ENCODE results near the gene HSPA4. TPM values are rescaled to one million over a fixed set of nuclear protein-coding genes. Genes with fewer than 3 reads are reported as not detected.

The HSPA4 gene
- total and polyA plus RNA-seq, 2 of the 13 experiments (the other 11 are each of a cell fraction or from before 2014, with no cell fraction given): 36.6 to 231 TPM

DNA sequence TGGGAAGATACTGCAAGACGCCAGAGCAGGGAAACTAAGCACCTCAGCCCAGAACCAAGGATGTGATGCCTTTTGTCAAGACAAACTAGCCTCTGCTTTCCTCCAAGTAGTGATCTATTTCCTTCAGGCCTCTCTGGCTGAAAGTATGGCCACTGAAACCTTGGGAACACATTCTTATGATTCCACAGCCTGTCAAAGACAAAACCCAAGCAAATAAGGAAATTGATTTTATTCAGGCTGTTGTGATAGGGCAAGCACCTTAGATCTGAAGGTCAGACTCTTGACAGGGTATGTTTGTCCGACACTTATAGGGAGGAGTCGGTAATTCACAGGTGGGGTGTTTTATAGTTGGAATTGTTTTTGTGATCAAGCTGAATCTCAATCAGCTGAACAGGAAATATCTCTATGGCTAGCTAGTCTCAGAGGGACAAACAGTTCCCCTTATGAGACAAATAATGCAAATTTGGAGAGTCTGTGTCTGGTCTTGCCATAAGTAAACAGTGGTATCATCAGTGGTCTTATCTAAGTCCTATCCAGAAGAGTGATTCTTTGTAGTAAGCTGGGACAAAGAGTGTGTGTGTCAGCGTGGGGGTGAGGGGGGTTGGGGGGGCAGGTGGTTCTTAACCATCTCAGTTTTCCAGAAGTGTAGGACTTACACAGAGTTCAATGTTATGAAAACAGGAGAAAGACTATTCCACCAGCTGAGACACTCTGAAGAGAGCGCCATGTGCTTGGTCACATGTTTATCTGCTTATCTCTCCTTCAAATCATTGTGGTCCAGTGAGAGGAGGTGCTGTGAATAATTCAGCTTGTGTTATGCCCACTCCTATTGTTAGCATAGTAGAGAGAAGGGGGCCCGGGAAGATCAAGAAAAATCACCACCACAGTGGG, 18.7 kb upstream of the HSPA4 start (continued):
- TF ChIP-seq, protein P1, sequence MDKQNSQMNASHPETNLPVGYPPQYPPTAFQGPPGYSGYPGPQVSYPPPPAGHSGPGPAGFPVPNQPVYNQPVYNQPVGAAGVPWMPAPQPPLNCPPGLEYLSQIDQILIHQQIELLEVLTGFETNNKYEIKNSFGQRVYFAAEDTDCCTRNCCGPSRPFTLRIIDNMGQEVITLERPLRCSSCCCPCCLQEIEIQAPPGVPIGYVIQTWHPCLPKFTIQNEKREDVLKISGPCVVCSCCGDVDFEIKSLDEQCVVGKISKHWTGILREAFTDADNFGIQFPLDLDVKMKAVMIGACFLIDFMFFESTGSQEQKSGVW (CRISPR knock-in tag; IDR thresholded peaks at IDR 0.05; ENCODE audit: borderline replicate concordance): no peak
- TF ChIP-seq, protein P2, sequence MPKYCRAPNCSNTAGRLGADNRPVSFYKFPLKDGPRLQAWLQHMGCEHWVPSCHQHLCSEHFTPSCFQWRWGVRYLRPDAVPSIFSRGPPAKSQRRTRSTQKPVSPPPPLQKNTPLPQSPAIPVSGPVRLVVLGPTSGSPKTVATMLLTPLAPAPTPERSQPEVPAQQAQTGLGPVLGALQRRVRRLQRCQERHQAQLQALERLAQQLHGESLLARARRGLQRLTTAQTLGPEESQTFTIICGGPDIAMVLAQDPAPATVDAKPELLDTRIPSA (CRISPR knock-in tag; IDR thresholded peaks at IDR 0.05; ENCODE audit: borderline replicate concordance): no peak
- no peak for TF ChIP-seq ZNF251 (CRISPR knock-in tag; IDR thresholded peaks at IDR 0.05)
- no peak for TF ChIP-seq ZNF205 (CRISPR knock-in tag; IDR thresholded peaks at IDR 0.05)
- TF ChIP-seq ZNF292 (CRISPR knock-in tag; IDR thresholded peaks at IDR 0.05; ENCODE audit: borderline replicate concordance, low read depth): no peak
- TF ChIP-seq YY1 (IDR thresholded peaks at IDR 0.05; ENCODE audit: insufficient read depth, insufficient replicate concordance, low read depth, low read length): no peak
- no peak for TF ChIP-seq SOX6 (IDR thresholded peaks at IDR 0.05)
- TF ChIP-seq SOX6 (CRISPR knock-in tag; IDR thresholded peaks at IDR 0.05): peak; percentile 57
- TF ChIP-seq, protein P3, sequence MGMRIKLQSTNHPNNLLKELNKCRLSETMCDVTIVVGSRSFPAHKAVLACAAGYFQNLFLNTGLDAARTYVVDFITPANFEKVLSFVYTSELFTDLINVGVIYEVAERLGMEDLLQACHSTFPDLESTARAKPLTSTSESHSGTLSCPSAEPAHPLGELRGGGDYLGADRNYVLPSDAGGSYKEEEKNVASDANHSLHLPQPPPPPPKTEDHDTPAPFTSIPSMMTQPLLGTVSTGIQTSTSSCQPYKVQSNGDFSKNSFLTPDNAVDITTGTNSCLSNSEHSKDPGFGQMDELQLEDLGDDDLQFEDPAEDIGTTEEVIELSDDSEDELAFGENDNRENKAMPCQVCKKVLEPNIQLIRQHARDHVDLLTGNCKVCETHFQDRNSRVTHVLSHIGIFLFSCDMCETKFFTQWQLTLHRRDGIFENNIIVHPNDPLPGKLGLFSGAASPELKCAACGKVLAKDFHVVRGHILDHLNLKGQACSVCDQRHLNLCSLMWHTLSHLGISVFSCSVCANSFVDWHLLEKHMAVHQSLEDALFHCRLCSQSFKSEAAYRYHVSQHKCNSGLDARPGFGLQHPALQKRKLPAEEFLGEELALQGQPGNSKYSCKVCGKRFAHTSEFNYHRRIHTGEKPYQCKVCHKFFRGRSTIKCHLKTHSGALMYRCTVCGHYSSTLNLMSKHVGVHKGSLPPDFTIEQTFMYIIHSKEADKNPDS (CRISPR knock-in tag; IDR thresholded peaks at IDR 0.05): no peak
- no peak for TF ChIP-seq ZNF598 (CRISPR knock-in tag; IDR thresholded peaks at IDR 0.05; ENCODE audit: borderline replicate concordance)
- TF ChIP-seq, protein P4, sequence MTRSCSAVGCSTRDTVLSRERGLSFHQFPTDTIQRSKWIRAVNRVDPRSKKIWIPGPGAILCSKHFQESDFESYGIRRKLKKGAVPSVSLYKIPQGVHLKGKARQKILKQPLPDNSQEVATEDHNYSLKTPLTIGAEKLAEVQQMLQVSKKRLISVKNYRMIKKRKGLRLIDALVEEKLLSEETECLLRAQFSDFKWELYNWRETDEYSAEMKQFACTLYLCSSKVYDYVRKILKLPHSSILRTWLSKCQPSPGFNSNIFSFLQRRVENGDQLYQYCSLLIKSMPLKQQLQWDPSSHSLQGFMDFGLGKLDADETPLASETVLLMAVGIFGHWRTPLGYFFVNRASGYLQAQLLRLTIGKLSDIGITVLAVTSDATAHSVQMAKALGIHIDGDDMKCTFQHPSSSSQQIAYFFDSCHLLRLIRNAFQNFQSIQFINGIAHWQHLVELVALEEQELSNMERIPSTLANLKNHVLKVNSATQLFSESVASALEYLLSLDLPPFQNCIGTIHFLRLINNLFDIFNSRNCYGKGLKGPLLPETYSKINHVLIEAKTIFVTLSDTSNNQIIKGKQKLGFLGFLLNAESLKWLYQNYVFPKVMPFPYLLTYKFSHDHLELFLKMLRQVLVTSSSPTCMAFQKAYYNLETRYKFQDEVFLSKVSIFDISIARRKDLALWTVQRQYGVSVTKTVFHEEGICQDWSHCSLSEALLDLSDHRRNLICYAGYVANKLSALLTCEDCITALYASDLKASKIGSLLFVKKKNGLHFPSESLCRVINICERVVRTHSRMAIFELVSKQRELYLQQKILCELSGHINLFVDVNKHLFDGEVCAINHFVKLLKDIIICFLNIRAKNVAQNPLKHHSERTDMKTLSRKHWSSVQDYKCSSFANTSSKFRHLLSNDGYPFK (CRISPR knock-in tag; IDR thresholded peaks at IDR 0.05; ENCODE audit: borderline replicate concordance): no peak
- TF ChIP-seq EEA1 (CRISPR knock-in tag; IDR thresholded peaks at IDR 0.05; ENCODE audit: borderline replicate concordance): no peak
- TF ChIP-seq ZMYM2 (CRISPR knock-in tag; IDR thresholded peaks at IDR 0.05): 0 out of 2 replicates have a peak, but pooled peaks have one; percentile 27
- TF ChIP-seq ZNF781 (CRISPR knock-in tag; IDR thresholded peaks at IDR 0.05; ENCODE audit: borderline replicate concordance, not compliant biosample characterization): no peak
- TF ChIP-seq NCOR1 (IDR thresholded peaks at IDR 0.05; ENCODE audit: borderline replicate concordance, low read length): no peak; the same call in 1 of the 2 replicates
- 0 out of 2 replicates have a peak, but pooled peaks have one; percentile 40 for TF ChIP-seq MYC (CRISPR knock-in tag; IDR thresholded peaks at IDR 0.05; ENCODE audit: borderline replicate concordance)
- TF ChIP-seq POGZ (CRISPR knock-in tag; IDR thresholded peaks at IDR 0.05): no peak
- TF ChIP-seq NFIB (CRISPR knock-in tag; IDR thresholded peaks at IDR 0.05; ENCODE audit: borderline replicate concordance): no peak
- TF ChIP-seq TCF7L2 (IDR thresholded peaks at IDR 0.05; ENCODE audit: low read depth, low read length): no peak
- TF ChIP-seq TCF7 (IDR thresholded peaks at IDR 0.05; ENCODE audit: low read depth): peak; percentile 13; the same call in 1 of the 2 replicates
- TF ChIP-seq ARNT2 (CRISPR knock-in tag; IDR thresholded peaks at IDR 0.05; ENCODE audit: low read depth): no peak
- no peak for TF ChIP-seq SYNCRIP (IDR thresholded peaks at IDR 0.05; ENCODE audit: insufficient read depth, low read depth, low read length)
- peak; percentile 29; the same call in 1 of the 2 replicates for TF ChIP-seq ATF1 (CRISPR knock-in tag; IDR thresholded peaks at IDR 0.05)
